Measurements from ENCODE around the gene OR2F1. TPM values are rescaled to one million over a fixed set of nuclear protein-coding genes. Genes with fewer than 3 reads are reported as not detected.
A peak's percentile ranks its signal among the peaks of the same experiment; 100 is the strongest.

The OR2F1 gene
- total RNA-seq, 1 donor, result 0.09 TPM

DNA sequence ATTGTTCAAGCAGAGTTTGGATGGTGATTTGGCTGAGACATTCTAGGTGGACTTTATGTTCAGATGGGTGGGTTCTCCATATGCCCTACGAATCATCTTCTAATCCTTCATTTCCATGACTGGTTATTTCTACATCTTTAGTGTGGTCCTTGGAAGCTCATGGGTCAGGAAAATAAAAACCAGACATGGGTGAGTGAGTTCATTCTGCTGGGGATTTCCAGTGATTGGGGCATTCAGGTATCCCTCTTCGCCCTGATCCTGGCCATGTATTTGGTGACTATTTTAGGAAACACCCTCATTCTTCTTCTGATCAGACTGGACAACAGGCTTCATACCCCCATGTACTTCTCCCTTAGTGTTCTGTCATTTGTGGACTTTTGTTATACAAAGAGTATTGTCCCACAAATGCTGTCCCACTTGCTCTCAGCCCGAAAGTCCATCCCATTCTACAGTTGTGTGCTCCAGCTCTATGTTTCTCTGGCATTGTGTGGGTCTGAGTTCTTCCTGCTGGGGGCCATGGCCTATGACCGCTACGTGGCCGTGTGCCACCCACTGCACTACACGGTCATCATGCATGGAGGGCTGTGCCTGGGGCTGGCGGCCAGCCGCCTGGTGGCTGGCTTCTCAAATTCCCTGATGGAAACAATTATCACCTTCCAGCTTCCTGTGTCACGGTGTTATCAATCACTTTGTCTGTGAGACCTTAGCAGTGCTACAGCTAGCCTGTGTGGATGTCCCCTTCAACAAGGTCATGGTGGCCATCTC, 26.3 kb downstream of the OR2F1 start:
- no peak overlapping the region for H3K4me3 ChIP-seq (ENCODE audit: low read depth, low read length)
- TF ChIP-seq, protein P1, sequence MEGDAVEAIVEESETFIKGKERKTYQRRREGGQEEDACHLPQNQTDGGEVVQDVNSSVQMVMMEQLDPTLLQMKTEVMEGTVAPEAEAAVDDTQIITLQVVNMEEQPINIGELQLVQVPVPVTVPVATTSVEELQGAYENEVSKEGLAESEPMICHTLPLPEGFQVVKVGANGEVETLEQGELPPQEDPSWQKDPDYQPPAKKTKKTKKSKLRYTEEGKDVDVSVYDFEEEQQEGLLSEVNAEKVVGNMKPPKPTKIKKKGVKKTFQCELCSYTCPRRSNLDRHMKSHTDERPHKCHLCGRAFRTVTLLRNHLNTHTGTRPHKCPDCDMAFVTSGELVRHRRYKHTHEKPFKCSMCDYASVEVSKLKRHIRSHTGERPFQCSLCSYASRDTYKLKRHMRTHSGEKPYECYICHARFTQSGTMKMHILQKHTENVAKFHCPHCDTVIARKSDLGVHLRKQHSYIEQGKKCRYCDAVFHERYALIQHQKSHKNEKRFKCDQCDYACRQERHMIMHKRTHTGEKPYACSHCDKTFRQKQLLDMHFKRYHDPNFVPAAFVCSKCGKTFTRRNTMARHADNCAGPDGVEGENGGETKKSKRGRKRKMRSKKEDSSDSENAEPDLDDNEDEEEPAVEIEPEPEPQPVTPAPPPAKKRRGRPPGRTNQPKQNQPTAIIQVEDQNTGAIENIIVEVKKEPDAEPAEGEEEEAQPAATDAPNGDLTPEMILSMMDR (IDR thresholded peaks at IDR 0.05; ENCODE audit: insufficient read depth, low read length), result no peak
- no peak for DNase-seq (ENCODE audit: low read depth)

DNA sequence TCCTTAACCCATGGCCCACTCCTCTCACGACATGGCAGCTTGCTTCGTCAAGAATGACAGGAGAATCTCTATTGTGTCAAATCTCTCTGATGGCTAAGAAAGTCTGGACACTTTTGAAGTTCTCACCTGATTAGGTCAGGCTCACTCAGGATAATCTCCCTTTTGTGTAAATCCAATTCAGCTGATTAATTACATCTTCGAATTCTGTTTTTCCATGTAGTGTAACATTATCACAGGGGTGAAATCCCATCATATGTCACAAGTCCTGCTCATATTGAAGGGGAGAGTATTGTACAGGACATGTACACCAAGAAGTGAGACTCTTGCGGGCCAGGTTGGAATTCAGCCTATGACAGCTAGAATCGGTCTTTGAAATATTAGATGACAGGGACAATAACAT, 29.3 kb downstream of the OR2F1 start:
- H3K4me3 ChIP-seq (ENCODE audit: low read depth, low read length), result no peak overlapping the region
- DNase-seq (ENCODE audit: low read depth), result no peak
- TF ChIP-seq, protein P1 (IDR thresholded peaks at IDR 0.05; ENCODE audit: insufficient read depth, low read length), result no peak

DNA sequence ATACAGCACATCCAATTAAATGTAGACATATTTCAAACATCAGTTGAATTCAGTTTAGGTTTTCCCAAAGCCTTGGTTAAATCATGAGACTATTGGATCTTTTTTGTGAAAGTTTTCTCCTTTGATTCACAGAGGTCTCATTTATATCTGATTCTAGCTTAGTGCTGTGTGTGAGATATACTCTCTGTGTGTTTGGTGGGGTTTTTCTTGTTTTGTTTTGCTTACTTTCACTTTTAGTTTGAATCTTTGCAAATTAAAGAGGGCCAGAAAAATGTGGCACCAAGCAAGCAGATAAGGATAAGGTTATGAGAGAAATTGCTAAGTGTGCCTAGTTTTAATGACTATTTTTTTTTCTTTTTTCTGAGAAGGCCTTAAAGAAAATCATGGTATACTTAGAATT, 32.9 kb downstream of the OR2F1 start:
- TF ChIP-seq, protein P1 (IDR thresholded peaks at IDR 0.05; ENCODE audit: insufficient read depth, low read length), result no peak
- no peak for DNase-seq (ENCODE audit: low read depth)
- no peak overlapping the region for H3K4me3 ChIP-seq (ENCODE audit: low read depth, low read length)

DNA sequence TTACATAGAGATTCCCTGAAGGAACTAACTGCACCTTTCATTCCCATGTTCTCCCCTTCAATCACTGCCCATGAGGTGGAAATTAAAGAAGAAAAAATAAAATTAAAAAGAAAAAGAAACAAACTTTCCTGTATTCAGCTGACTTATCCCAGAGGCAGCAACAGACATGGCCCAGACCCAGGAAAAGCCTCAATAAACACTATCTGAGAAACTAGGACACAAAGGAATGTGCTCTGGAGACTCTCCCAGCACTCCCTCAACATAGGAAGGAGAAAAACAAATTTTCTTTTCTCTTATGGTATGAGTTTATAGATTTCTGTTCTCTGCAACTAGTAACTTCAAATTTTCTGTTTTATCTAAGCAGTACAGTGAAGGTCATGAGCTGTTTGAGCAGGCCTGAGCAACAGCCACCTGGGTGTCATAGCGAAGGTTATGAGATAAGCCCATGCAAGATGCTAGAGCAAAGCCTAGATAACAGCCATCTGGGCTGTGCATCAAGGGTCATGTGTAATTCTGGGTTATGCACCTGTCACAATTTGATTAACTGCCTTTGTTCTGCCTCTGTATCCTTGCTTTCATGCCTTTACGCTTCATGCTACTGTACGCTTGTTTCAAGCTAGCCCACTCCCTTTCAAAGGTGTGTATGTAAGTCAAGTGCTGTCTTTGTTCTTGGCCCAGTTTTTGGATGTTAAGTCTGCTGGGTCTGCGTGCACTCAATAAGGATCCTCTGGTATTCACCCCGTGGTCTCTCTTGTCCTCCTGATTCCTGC, 34.5 kb downstream of the OR2F1 start:
- TF ChIP-seq, protein P1 (IDR thresholded peaks at IDR 0.05; ENCODE audit: insufficient read depth, low read length), result no peak
- H3K4me3 ChIP-seq (ENCODE audit: low read depth, low read length), result no peak overlapping the region
- DNase-seq (ENCODE audit: low read depth), result peak; percentile 60

DNA sequence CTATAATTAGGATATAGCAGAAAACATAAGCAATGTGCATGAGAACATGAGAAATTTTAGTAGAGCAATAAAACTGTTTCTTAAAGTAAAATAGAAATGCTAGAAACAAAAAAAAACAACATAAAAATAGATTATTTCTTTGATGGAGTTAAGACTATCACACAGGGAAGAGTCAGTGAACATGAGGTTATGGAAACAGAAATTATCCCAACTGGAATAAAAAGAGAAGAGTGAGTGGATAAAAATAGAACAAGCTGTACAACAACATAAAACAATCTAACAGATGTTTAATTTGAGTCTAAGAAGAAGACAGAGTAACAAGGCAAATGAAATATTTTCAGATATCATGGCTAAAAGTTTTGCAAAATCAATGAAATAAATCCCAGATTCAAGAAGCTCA, 38.0 kb downstream of the OR2F1 start:
- H3K4me3 ChIP-seq (ENCODE audit: low read depth, low read length), result no peak overlapping the region
- no peak for DNase-seq (ENCODE audit: low read depth)
- TF ChIP-seq, protein P1 (IDR thresholded peaks at IDR 0.05; ENCODE audit: insufficient read depth, low read length), result no peak

DNA sequence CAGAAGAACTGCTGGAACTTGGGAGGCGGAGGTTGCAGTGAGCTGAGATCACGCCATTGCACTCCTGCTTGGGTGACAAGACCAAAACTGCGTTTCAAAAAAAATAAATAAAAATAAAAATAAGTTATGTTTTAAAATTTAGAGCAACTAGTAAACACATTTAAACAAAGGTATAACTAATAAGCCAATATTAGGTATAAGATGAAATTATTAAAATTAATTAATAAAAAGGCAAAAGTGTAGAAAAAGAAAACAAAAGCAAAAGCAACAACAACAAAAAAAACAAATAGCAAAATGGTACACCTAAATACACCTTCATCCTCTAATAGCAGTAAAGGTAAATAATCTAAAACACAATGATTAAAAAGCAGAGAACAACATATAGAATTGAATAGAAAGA, 39.3 kb downstream of the OR2F1 start:
- TF ChIP-seq, protein P1 (IDR thresholded peaks at IDR 0.05; ENCODE audit: insufficient read depth, low read length), result no peak
- H3K4me3 ChIP-seq (ENCODE audit: low read depth, low read length), result no peak overlapping the region
- no peak for DNase-seq (ENCODE audit: low read depth)

Data from fibroblast of the aortic adventitia (primary cell).